Gastroesophageal sphincter (tissue), 4 donors: ENCODE measurements around the gene HTD2. TPM values are rescaled to one million over a fixed set of nuclear protein-coding genes. Genes with fewer than 3 reads are reported as not detected.

Source experiments
- ATAC-seq: fragments of 150-250 bp; one replicate; pipeline ENCODE4 v1.9.1; 2016; ENCODE audit warnings: mild to moderate bottlenecking, moderate library complexity
- H3K27ac ChIP-seq, 4 donors: fragments of 200-600 bp; sonication (generic) in 3 of 4; 1 replicate in 3 of 4; 2 replicates in 1 of 4; pipeline ENCODE4 v1.5.1; 2016 to 2019
- H3K27me3 ChIP-seq: fragments of 200-600 bp; sonication (generic); one replicate; pipeline ENCODE4 v1.5.1; 2019
- H3K36me3 ChIP-seq, 2 donors: fragments of 200-600 bp; sonication (generic); one replicate each; pipeline ENCODE4 v1.5.1; 2019; ENCODE audit warnings: control low read depth in 1 of 2
- H3K4me1 ChIP-seq, 3 donors: fragments of 200-600 bp; sonication (generic); 1 replicate in 2 of 3; 2 replicates in 1 of 3; pipeline ENCODE4 v1.5.1; 2016 to 2019; ENCODE audit warnings: control low read depth in 2 of 3
- H3K4me3 ChIP-seq, 2 donors: fragments of 200-600 bp; sonication (generic); one replicate each; pipeline ENCODE4 v1.5.1; 2019; ENCODE audit warnings: mild to moderate bottlenecking in 1 of 2, moderate library complexity in 1 of 2
- H3K9me3 ChIP-seq, 3 donors: fragments of 200-600 bp; sonication (generic); one replicate each; pipeline ENCODE4 v1.5.1; 2017 to 2019; ENCODE audit warnings: control low read depth in 2 of 3
- CTCF ChIP-seq, 4 experiments: fragments of 200-600 bp in 2 of 4; fragments of 450-650 bp in 2 of 4; sonication (generic) in 1 of 4; IDR thresholded peaks; one replicate each; pipeline ENCODE4 v1.5.1; 2017 to 2019; ENCODE audit warnings: antibody characterized with exemption in 4 of 4, mild to moderate bottlenecking in 2 of 4, moderate library complexity in 2 of 4
- EP300 ChIP-seq: sonication (generic); formaldehyde crosslinking; IDR thresholded peaks from one replicate; pipeline ENCODE4 v1.6.1; 2017; ENCODE audit warnings: antibody characterized with exemption, mild to moderate bottlenecking
- POLR2A ChIP-seq, 2 donors: fragments of 450-650 bp; IDR thresholded peaks; one replicate each; pipeline ENCODE4 v1.6.1; 2017; ENCODE audit warnings: antibody characterized with exemption in 2 of 2, mild to moderate bottlenecking in 2 of 2, moderate library complexity in 1 of 2
- POLR2AphosphoS5 ChIP-seq: sonication (generic); formaldehyde crosslinking; IDR thresholded peaks from one replicate; pipeline ENCODE4 v1.6.1; 2017; ENCODE audit warnings: antibody characterized with exemption
- WGBS, 2 donors: methylation state at CpG; one replicate each; pipeline ENCODE4 v1.1.5; 2018; ENCODE audit warnings: low coverage in 1 of 2; 5-methylcytosine and 5-hydroxymethylcytosine counted together
- total RNA-seq, 4 donors: library from RNA; depleted of rRNA; stranded (reverse); fragments of >200 nt; gene quantifications; one replicate each; pipeline ENCODE4 v1.1.0, GENCODE V29; 2016

HTD2 gene
- total RNA-seq, 4 donors from 2014 or later, result 3.3 to 19.8 (median 11.9) TPM

GRCh38 chr3:58342676-58343075 lies 36.4 kb downstream of the HTD2 start:
- WGBS, 2 donors, result 54 to 60% methylated on average over 2 to 3 of the region's 5 CpGs
- Histone ChIP-seq H3K9me3 (no peaks in the 10 kb centered on the region), H3K4me3 (no peak overlapping the region), H3K27me3 (no peaks in the 10 kb centered on the region), H3K36me3 (peaks cover 0 to 14% of the 10 kb centered on the region in 2 donors), H3K4me1 (peaks cover 0 to 38% (median 5%) of the 10 kb centered on the region in 3 donors), H3K27ac (no peak overlapping the region)
- ATAC-seq, result no peak
- no peak for TF ChIP-seq EP300
- no peak for TF ChIP-seq CTCF (IDR thresholded peaks at IDR 0.05)
- TF ChIP-seq POLR2A (IDR thresholded peaks at IDR 0.05), result no peak
- TF ChIP-seq POLR2AphosphoS5, result no peak

GRCh38 chr3:58345457-58345856 lies 39.1 kb downstream of the HTD2 start:
- TF ChIP-seq POLR2A (IDR thresholded peaks at IDR 0.05) (no peak), CTCF (IDR thresholded peaks at IDR 0.05) (no peak), EP300 (no peak), POLR2AphosphoS5 (no peak)
- H3K27me3 ChIP-seq, result no peaks in the 10 kb centered on the region
- H3K4me1 ChIP-seq, result peaks cover 0 to 49% (median 8%) of the 10 kb centered on the region in 3 donors
- no peaks in the 10 kb centered on the region for H3K9me3 ChIP-seq
- 93 to 98% methylated on average over 4 of the region's 4 CpGs for WGBS, 2 donors
- H3K27ac ChIP-seq, result no peak overlapping the region
- H3K36me3 ChIP-seq, result peaks cover 0 to 5% of the 10 kb centered on the region in 2 donors
- ATAC-seq, result no peak
- no peak overlapping the region for H3K4me3 ChIP-seq

- no peak overlapping the region for H3K27ac ChIP-seq
- H3K27me3 ChIP-seq, result no peaks in the 10 kb centered on the region
- peaks cover 0 to 51% (median 8%) of the 10 kb centered on the region in 3 donors for H3K4me1 ChIP-seq
- no peak overlapping the region for H3K4me3 ChIP-seq
- H3K36me3 ChIP-seq, result peaks cover 0 to 3% of the 10 kb centered on the region in 2 donors
- no peak for ATAC-seq
- TF ChIP-seq EP300 (no peak), POLR2A (IDR thresholded peaks at IDR 0.05) (no peak), CTCF (IDR thresholded peaks at IDR 0.05) (no peak), POLR2AphosphoS5 (no peak)
- 88% methylated on average over 1 of the region's 2 CpGs; no CpG with 5 or more reads in 1 of the 2 donors for WGBS, 2 donors
- H3K9me3 ChIP-seq, result no peaks in the 10 kb centered on the region
Observed at GRCh38 chr3:58346368-58346767, 40.0 kb downstream of the HTD2 start.

GRCh38 chr3:58347984-58348383 lies 41.7 kb downstream of the HTD2 start:
- Histone ChIP-seq H3K9me3 (no peaks in the 10 kb centered on the region), H3K27ac (no peak overlapping the region), H3K27me3 (no peaks in the 10 kb centered on the region), H3K36me3 (no peaks in the 10 kb centered on the region), H3K4me3 (no peak overlapping the region), H3K4me1 (peaks cover 0 to 46% (median 8%) of the 10 kb centered on the region in 3 donors)
- no peak for ATAC-seq
- TF ChIP-seq POLR2AphosphoS5, result no peak
- no peak for TF ChIP-seq POLR2A (IDR thresholded peaks at IDR 0.05)
- no peak for TF ChIP-seq CTCF (IDR thresholded peaks at IDR 0.05)
- TF ChIP-seq EP300, result no peak
- 96 to 100% methylated on average over 3 to 6 of the region's 7 CpGs for WGBS, 2 donors

GRCh38 chr3:58349792-58350626 lies 43.7 kb downstream of the HTD2 start:
- ATAC-seq, result no peak
- TF ChIP-seq EP300 (no peak), POLR2A (IDR thresholded peaks at IDR 0.05) (no peak), POLR2AphosphoS5 (no peak), CTCF (IDR thresholded peaks at IDR 0.05) (no peak)
- Histone ChIP-seq H3K4me3 (no peak overlapping the region), H3K4me1 (peaks cover 0 to 40% (median 8%) of the 10 kb centered on the region in 3 donors), H3K27ac (no peak overlapping the region), H3K36me3 (no peaks in the 10 kb centered on the region), H3K27me3 (no peaks in the 10 kb centered on the region), H3K9me3 (no peaks in the 10 kb centered on the region)
- 79 to 88% methylated on average over 5 to 7 of the region's 7 CpGs for WGBS, 2 donors
